Tibial nerve (tissue), 4 donors: ENCODE measurements around the gene FOLR3. TPM values are rescaled to one million over a fixed set of nuclear protein-coding genes. Genes with fewer than 3 reads are reported as not detected.

Experiments
- DNase-seq, 2 donors: peaks; one replicate each; pipeline ENCODE4 v3.0.0-alpha.2; 2019; ENCODE audit warnings: low spot score in 2 of 2
- H3K27ac ChIP-seq, 4 donors: fragments of 200-600 bp; sonication (generic) in 3 of 4; one replicate each; pipeline ENCODE4 v1.5.1; 2017 to 2019; ENCODE audit warnings: mild to moderate bottlenecking in 1 of 4
- H3K27me3 ChIP-seq, 2 donors: fragments of 200-600 bp; sonication (generic) in 1 of 2; one replicate each; pipeline versions ENCODE4 v1.5.1 to v1.6.0; 2017 to 2019
- H3K36me3 ChIP-seq, 3 donors: fragments of 200-600 bp; sonication (generic); one replicate each; pipeline ENCODE4 v1.5.1; 2018 to 2019
- H3K4me1 ChIP-seq, 4 donors: fragments of 200-600 bp; sonication (generic) in 3 of 4; one replicate each; pipeline ENCODE4 v1.5.1; 2017 to 2019
- H3K4me3 ChIP-seq, 4 donors: fragments of 200-600 bp; sonication (generic) in 3 of 4; one replicate each; pipeline ENCODE4 v1.5.1; 2017 to 2019; ENCODE audit warnings: mild to moderate bottlenecking in 1 of 4, moderate library complexity in 1 of 4
- H3K9me3 ChIP-seq, 4 donors: fragments of 200-600 bp; sonication (generic) in 3 of 4; one replicate each; pipeline ENCODE4 v1.5.1; 2017 to 2019
- EP300 ChIP-seq, 2 donors: sonication (generic); formaldehyde crosslinking; IDR thresholded peaks; one replicate each; pipeline ENCODE4 v1.6.1; 2017; ENCODE audit warnings: antibody characterized with exemption in 2 of 2, mild to moderate bottlenecking in 1 of 2
- POLR2A ChIP-seq, 2 donors: fragments of 450-650 bp; IDR thresholded peaks; one replicate each; pipeline ENCODE4 v1.6.1; 2017; ENCODE audit warnings: antibody characterized with exemption in 2 of 2, mild to moderate bottlenecking in 2 of 2, moderate library complexity in 2 of 2
- WGBS, 2 donors: methylation state at CpG; one replicate each; pipeline ENCODE4 v1.1.5; 2018; 5-methylcytosine and 5-hydroxymethylcytosine counted together
- total RNA-seq, 4 donors: library from RNA; depleted of rRNA; stranded (reverse); fragments of >200 nt; gene quantifications; one replicate each; pipeline ENCODE4 v1.1.0, GENCODE V29; 2016
- TF ChIP-seq, protein P1 (sequence below), 5 experiments: fragments of 200-600 bp in 3 of 5; fragments of 450-650 bp in 2 of 5; sonication (generic) in 3 of 5; IDR thresholded peaks; one replicate each; pipeline ENCODE4 v1.5.1; 2016 to 2019; ENCODE audit warnings: antibody characterized with exemption in 5 of 5, mild to moderate bottlenecking in 3 of 5, moderate library complexity in 2 of 5

FOLR3 gene
- total RNA-seq, 4 donors from 2014 or later = 0.63 TPM; not detected in 3

DNA sequence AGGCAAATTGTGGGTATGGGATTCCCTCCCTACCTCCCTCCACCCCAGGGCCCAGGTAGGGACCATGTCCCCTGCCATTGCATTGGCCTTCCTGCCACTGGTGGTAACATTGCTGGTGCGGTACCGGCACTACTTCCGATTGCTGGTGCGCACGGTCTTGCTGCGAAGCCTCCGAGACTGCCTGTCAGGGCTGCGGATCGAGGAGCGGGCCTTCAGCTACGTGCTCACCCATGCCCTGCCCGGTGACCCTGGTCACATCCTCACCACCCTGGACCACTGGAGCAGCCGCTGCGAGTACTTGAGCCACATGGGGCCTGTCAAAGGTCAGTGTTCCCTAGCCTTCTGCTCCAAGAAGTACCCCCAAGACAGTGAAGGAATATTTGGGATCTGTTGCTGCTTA lies 29.6 kb upstream of the FOLR3 start, which contains the start of gene TOMT:
Gene TOMT (plus strand): TSS at position 37 of the 400 bp plus-strand sequence. CDS start 28 bp downstream, at position 65.
- no peaks in the 10 kb centered on the region for H3K27me3 ChIP-seq
- TF ChIP-seq EP300 (IDR thresholded peaks at IDR 0.05) (no peak), POLR2A (IDR thresholded peaks at IDR 0.05) (no peak)
- TF ChIP-seq, protein P1, sequence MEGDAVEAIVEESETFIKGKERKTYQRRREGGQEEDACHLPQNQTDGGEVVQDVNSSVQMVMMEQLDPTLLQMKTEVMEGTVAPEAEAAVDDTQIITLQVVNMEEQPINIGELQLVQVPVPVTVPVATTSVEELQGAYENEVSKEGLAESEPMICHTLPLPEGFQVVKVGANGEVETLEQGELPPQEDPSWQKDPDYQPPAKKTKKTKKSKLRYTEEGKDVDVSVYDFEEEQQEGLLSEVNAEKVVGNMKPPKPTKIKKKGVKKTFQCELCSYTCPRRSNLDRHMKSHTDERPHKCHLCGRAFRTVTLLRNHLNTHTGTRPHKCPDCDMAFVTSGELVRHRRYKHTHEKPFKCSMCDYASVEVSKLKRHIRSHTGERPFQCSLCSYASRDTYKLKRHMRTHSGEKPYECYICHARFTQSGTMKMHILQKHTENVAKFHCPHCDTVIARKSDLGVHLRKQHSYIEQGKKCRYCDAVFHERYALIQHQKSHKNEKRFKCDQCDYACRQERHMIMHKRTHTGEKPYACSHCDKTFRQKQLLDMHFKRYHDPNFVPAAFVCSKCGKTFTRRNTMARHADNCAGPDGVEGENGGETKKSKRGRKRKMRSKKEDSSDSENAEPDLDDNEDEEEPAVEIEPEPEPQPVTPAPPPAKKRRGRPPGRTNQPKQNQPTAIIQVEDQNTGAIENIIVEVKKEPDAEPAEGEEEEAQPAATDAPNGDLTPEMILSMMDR (IDR thresholded peaks at IDR 0.05) = no peak
- no peak for DNase-seq
- 88 to 94% methylated on average over 4 to 13 of the region's 14 CpGs for WGBS, 2 donors
- peaks cover 2 to 25% (median 17%) of the 10 kb centered on the region in 4 donors for H3K4me1 ChIP-seq
- H3K9me3 ChIP-seq = no peaks in the 10 kb centered on the region
- no peak within 1 kb of the TSS for H3K27ac ChIP-seq
- H3K36me3 ChIP-seq = peaks cover 0 to 27% (median 3%) of the 10 kb centered on the region in 3 donors
- H3K4me3 ChIP-seq = no peak within 1 kb of the TSS

DNA sequence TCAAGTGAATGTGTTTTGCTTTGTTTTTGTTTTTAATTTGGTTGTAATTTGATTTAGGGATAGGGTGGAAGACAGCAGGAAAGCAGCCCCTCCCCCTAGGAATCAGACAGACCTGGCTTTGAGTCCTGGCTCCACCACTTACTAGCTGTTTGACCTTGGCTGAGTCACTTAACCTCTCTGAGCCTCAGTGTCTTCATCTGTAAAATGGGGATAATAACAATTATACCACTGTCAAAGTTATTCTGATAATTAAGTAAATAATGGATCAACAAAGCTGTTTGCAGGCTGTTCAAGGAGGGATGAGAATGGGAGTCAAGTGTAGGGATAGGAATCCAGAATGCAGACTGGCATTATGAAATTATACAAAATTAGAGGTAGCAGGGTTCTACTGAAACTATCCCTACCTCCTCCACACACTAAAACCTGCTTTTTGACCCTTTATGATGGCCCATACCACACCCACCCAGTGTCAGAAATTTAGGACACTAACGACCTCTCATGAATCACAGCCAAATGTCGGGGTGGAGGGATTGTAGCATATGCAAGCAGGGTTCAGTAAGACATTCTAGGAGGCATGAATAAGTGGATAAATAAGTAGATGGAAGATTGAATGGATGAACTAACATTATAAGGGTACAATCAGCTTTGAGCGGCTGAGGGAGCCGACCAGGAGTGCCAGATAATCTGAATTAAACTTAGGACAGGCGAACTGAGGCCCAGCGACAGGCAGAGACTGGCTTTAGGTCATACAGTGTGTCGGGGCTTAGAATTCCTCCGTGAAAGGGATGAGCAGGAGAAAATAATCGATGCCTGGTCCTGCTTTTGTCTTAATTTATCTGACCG lies 24.0 kb upstream of the FOLR3 start:
- peaks cover 0 to 6% of the 10 kb centered on the region in 2 donors for H3K27me3 ChIP-seq
- TF ChIP-seq POLR2A (IDR thresholded peaks at IDR 0.05) (no peak), EP300 (IDR thresholded peaks at IDR 0.05) (no peak)
- TF ChIP-seq, protein P1 (IDR thresholded peaks at IDR 0.05) = no peak
- H3K4me3 ChIP-seq = peak overlapping the region; percentile 37 to 70 (median 64)
- DNase-seq = no peak
- peaks cover 0 to 15% (median 6%) of the 10 kb centered on the region in 4 donors for H3K4me1 ChIP-seq
- H3K27ac ChIP-seq = peak overlapping the region; percentile 91 to 99 (median 98)
- H3K36me3 ChIP-seq = peaks cover 0 to 25% (median 3%) of the 10 kb centered on the region in 3 donors
- no peaks in the 10 kb centered on the region for H3K9me3 ChIP-seq
- 1 to 2% methylated on average over 10 of the region's 10 CpGs for WGBS, 2 donors

DNA sequence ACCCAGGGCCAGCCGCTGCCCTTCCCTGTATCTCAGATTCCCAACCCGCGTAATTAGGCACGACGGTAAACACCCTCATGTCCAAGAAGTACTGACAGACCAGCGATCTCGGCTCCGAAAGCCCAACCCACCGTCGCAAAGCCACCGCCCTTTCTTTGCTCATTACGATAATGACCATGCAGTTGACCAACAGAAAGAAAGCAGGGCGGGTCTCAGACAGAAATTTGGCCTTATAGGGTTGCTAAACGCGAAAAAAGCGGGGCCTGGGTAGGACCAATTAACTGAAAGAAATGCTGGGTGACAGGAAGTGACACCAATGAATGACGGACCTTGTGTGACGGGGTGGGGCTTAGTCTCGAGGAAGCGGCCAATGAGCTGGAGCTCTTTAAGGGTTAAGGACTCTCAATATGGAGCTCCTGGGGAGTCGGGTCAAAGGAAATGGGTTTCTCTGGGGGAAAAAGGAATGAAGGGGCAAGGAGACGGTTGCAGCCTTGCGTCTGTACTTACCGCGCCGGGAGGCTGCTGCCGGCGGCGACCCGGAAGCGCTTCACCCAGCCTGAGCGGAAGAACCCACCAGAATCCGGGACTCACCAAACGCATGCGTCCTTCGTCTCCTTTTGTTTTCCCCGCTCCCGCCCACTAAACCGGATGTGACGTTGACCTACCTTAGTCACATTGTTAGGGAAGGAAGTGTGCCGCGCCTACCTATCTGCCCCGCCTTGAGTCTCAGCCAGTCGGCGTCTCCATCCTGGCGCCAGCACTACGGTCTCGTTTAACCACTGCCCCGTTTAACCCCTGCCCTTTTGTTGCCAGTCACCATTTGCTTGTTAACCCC lies 23.2 kb upstream of the FOLR3 start, which contains the start of gene ANAPC15:
Gene ANAPC15 (minus strand): TSS at position 553 of the 835 bp plus-strand sequence. CDS start 1,419 bp downstream, outside the sequence.
- H3K27ac ChIP-seq = peak within 1 kb of the TSS; percentile 91 to 99 (median 98)
- TF ChIP-seq POLR2A (IDR thresholded peaks at IDR 0.05) (peak; percentile 97 to 99), EP300 (IDR thresholded peaks at IDR 0.05) (peak; percentile 98 to 99)
- TF ChIP-seq, protein P1 (IDR thresholded peaks at IDR 0.05) = peak in 1 of 5 experiments; percentile 26
- H3K4me3 ChIP-seq = peak within 1 kb of the TSS; percentile 50 to 70 (median 64)
- peak; percentile 99 to 100 for DNase-seq
- peaks cover 0 to 25% (median 3%) of the 10 kb centered on the region in 3 donors for H3K36me3 ChIP-seq
- H3K4me1 ChIP-seq = peaks cover 0 to 15% (median 6%) of the 10 kb centered on the region in 4 donors
- H3K27me3 ChIP-seq = peaks cover 0 to 6% of the 10 kb centered on the region in 2 donors
- no peaks in the 10 kb centered on the region for H3K9me3 ChIP-seq
- WGBS, 2 donors = 0% methylated on average over 49 of the region's 49 CpGs

DNA sequence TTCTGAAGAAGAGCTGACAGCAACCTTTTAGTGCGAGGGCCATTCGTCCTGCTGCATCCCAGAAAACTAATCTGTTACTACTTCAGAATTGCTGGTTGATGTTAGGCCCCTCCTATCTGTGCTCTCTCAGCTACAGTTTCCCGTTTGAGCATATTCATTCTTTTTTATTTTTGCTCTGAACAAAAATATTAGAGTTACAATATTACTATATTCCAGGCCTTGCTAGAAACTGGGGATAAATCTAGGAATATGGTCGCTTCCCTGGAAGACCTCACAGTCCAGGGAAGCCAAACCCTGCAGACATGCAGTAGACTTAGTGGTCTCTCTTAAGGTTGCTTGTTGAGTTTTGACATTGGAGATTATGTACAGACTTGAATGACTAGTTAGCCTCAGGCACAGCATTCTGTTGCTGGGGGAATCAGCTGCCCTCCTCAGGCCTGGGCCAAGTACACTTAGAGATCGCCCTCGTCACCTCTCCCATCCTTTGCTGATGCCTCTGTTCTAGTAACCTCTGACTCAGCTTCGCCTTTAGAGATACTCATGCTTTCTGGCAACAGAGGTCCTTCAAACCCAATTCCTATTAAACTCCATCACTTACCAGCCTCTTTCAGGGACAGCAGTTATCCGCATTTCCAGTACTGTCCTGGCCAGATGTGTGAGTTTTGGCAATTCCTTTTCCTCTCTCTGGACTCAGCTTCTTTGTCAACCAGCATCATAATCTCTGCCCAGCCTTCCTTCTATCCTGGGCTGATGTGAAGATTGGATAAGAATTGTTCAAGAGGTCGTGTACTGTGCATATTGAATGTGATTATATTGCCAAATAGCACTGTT lies 22.3 kb upstream of the FOLR3 start:
- peaks cover 0 to 15% (median 6%) of the 10 kb centered on the region in 4 donors for H3K4me1 ChIP-seq
- H3K27ac ChIP-seq = peak overlapping the region; percentile 91 to 99 (median 98)
- no peaks in the 10 kb centered on the region for H3K9me3 ChIP-seq
- TF ChIP-seq, protein P1 (IDR thresholded peaks at IDR 0.05) = no peak
- TF ChIP-seq EP300 (IDR thresholded peaks at IDR 0.05) (no peak), POLR2A (IDR thresholded peaks at IDR 0.05) (no peak)
- 64 to 66% methylated on average over 9 of the region's 9 CpGs for WGBS, 2 donors
- DNase-seq = no peak
- H3K4me3 ChIP-seq = peak overlapping the region; percentile 32 to 70 (median 64)
- peaks cover 0 to 17% (median 3%) of the 10 kb centered on the region in 3 donors for H3K36me3 ChIP-seq
- peaks cover 0 to 6% of the 10 kb centered on the region in 2 donors for H3K27me3 ChIP-seq
